ENCODE data around the gene NUDT5. TPM values are rescaled to one million over a fixed set of nuclear protein-coding genes. Genes with fewer than 3 reads are reported as not detected.
"Not testable (repeated sequence)": the region's sequence is repeated elsewhere in the genome, so short reads cannot be mapped to it uniquely, and the experiment has no call there.

Gene NUDT5
- total RNA-seq = 109 and 112 TPM in 2 replicates

DNA sequence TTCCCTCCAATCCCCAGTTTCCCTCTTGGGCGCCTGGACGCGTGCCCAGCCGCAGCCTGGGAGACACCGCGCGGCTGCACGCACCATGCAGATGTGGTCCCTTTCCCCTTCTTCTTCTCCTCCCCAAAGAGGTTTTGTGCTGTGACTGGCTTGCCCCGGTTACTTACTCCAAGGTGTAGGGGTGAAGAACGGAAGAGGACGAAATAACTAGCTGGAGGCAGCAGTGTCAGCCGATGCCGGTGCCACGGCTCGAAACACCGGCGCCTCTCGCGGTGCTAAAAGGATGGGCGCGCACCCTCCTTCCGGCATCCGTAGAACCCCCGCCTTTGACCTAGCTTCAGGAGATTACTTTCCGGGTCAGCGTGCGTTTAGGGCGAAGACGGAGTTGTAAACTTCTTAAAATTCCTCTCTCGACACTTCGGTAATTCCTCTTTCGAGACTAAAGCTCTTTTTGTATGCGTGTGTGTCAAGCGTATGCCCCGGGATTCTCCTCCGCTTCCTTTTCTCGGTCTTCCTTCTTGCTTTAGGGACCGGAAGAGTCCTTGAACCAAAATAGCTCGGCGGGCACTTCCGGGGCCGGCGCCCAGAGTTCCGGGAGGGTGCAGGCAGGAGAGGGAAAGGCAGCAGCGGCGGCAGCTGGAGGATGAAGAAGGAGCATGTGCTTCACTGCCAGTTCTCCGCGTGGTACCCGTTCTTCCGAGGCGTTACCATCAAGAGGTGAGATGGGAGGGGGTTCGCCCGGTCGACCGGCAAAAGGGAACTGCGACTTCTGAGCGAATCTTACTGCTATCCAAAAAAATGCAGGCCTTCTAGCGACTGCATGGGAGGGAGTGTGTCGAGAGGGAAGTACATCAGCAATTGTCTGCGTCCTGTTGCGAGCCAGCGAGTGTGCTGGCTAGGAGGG lies at the start of gene NUDT5, which contains the start of gene CDC123:
TSS of gene NUDT5 (minus strand) at position 289 of the 904 bp plus-strand sequence. CDS start 9,600 bp downstream, outside the sequence.
TSS of gene CDC123 (plus strand) at position 586 of the 904 bp plus-strand sequence. CDS start at position 644, 58 bp downstream.
- peak within 1 kb of the TSS; percentile 94 for H3K4me3 Mint-ChIP-seq (ENCODE audit: low read depth)
- peak; percentile 82 for DNase-seq (ENCODE audit: low spot score)
- intact Hi-C loops (cut with micrococcal nuclease) = loop anchor here (1.0 to 10.0 kb wide), 5 partner anchors 15 to 899 kb away; no protein-coding TSS in a partner anchor
- peaks cover 59% of the 10 kb centered on the region for H3K36me3 Mint-ChIP-seq (ENCODE audit: low read depth)
- peak within 1 kb of the TSS; percentile 98 for H3K27ac Mint-ChIP-seq
- no peaks in the 10 kb centered on the region for H3K27me3 Mint-ChIP-seq (ENCODE audit: low read depth)
- peaks cover 39% of the 10 kb centered on the region for H3K4me1 Mint-ChIP-seq (ENCODE audit: low read depth)
- no peaks in the 10 kb centered on the region for H3K9me3 Mint-ChIP-seq

GRCh38 chr10:12243864-12244620 lies 48.4 kb upstream of the NUDT5 start:
- no peak for DNase-seq (ENCODE audit: low spot score)
- Mint-ChIP-seq H3K9me3 (no peaks in the 10 kb centered on the region), H3K27me3 (ENCODE audit: low read depth) (no peaks in the 10 kb centered on the region), H3K27ac (peak overlapping the region; percentile 28), H3K36me3 (ENCODE audit: low read depth) (peaks cover 63% of the 10 kb centered on the region), H3K4me1 (ENCODE audit: low read depth) (peaks cover 23% of the 10 kb centered on the region), H3K4me3 (ENCODE audit: low read depth) (no peak overlapping the region)
- intact Hi-C loops (cut with micrococcal nuclease) = loop anchor here (5.0 kb wide), 1 partner anchor 47 kb away; the partner anchor contains the start of genes CDC123 and NUDT5

DNA sequence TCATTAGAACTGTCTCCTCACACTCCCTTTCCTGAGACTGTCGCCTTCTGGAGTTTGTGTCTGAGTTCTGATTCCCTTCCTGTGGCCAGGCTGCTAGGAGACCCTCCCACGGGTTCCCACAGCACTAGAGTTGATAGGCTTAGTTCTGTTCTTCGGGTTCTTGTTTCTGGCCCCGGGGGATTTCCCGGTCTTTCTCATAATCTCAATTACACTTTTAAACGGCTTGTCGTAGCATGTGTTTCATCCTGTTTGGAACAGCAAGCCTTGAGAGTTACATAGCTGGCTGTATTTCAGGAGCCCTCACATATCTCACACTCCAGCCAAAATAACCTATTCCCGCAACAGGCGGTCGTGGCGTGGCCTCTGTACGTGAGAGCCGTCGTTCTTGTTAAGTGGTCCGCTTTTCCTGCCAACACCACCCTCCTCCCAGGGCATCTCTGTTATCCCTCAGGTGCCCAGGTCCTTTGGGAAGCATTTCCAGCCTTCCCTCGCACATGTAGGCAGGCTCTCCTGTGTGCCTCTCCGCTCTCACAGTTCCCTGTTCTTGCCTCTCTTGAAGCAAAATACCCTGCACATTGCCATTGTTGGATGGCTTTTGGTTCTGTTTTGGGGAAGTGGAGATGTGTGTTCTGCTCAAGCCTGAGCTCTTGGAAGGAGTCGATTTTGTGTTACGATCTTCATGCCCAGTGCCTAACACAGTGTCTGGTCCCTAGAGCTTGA lies 46.3 kb upstream of the NUDT5 start:
- no peak overlapping the region for H3K4me3 Mint-ChIP-seq (ENCODE audit: low read depth)
- H3K36me3 Mint-ChIP-seq (ENCODE audit: low read depth) = peaks cover 68% of the 10 kb centered on the region
- H3K4me1 Mint-ChIP-seq (ENCODE audit: low read depth) = peaks cover 23% of the 10 kb centered on the region
- intact Hi-C loops (cut with micrococcal nuclease) = loop anchor here (5.0 kb wide), 1 partner anchor 45 kb away; the partner anchor contains the start of genes CDC123 and NUDT5
- no peak for DNase-seq (ENCODE audit: low spot score)
- H3K27me3 Mint-ChIP-seq (ENCODE audit: low read depth) = no peaks in the 10 kb centered on the region
- H3K27ac Mint-ChIP-seq = peak overlapping the region; percentile 85
- no peaks in the 10 kb centered on the region for H3K9me3 Mint-ChIP-seq

- Mint-ChIP-seq H3K36me3 (ENCODE audit: low read depth) (peaks cover 65% of the 10 kb centered on the region), H3K4me3 (ENCODE audit: low read depth) (no peak overlapping the region), H3K27ac (no peak overlapping the region), H3K9me3 (no peaks in the 10 kb centered on the region), H3K4me1 (ENCODE audit: low read depth) (peaks cover 23% of the 10 kb centered on the region), H3K27me3 (ENCODE audit: low read depth) (no peaks in the 10 kb centered on the region)
- no peak for DNase-seq (ENCODE audit: low spot score)
- intact Hi-C loops (cut with micrococcal nuclease) = no loop called here
Measured at GRCh38 chr10:12238821-12239220, 43.1 kb upstream of the NUDT5 start.

- Mint-ChIP-seq H3K4me1 (ENCODE audit: low read depth) (peaks cover 22% of the 10 kb centered on the region), H3K36me3 (ENCODE audit: low read depth) (peaks cover 69% of the 10 kb centered on the region), H3K27ac (no peak overlapping the region), H3K9me3 (no peaks in the 10 kb centered on the region), H3K27me3 (ENCODE audit: low read depth) (no peaks in the 10 kb centered on the region), H3K4me3 (ENCODE audit: low read depth) (no peak overlapping the region)
- no peak for DNase-seq (ENCODE audit: low spot score)
- intact Hi-C loops (cut with micrococcal nuclease) = no loop called here
Measured at GRCh38 chr10:12237265-12238220, 41.9 kb upstream of the NUDT5 start.

GRCh38 chr10:12235796-12236195 lies 40.1 kb upstream of the NUDT5 start:
- intact Hi-C loops (cut with micrococcal nuclease) = no loop called here
- H3K9me3 Mint-ChIP-seq = no peaks in the 10 kb centered on the region

DNA sequence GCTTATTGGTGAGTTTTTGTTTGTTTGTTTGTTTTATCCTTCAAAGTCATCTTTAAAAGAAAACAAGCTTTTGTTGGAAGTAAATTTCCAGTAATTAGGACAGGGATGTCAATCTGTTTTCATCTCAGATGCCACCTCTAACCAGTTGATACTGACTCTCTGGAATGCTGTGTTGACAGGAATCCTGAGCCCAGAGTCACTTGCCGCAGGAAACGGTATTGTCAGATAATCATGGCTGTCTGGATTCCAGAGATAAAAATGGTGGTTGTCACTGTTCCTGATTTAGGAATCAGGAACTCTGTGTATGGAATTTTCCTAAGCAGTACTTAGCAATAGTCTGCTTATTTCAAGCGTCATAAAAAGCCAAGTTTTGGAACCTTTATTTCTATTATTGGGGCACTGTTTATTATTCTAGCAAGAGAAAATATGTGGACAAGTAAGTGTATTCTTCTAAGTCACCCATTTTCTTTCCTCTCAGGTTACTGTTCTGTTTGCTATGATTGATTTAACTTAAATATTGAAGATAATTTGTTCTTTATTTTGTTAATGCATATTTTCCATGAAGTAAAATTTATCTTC lies 39.5 kb upstream of the NUDT5 start:
- Mint-ChIP-seq H3K36me3 (ENCODE audit: low read depth) (peaks cover 68% of the 10 kb centered on the region), H3K27ac (no peak overlapping the region)

More at GRCh38 chr10:12235796-12236195, 40.1 kb upstream of the NUDT5 start:
- Mint-ChIP-seq H3K4me1 (ENCODE audit: low read depth) (peaks cover 5% of the 10 kb centered on the region), H3K36me3 (ENCODE audit: low read depth) (peaks cover 68% of the 10 kb centered on the region), H3K27ac (no peak overlapping the region), H3K27me3 (ENCODE audit: low read depth) (no peaks in the 10 kb centered on the region), H3K4me3 (ENCODE audit: low read depth) (no peak overlapping the region)
- no peak for DNase-seq (ENCODE audit: low spot score)

GRCh38 chr10:12234687-12235086 lies 39.0 kb upstream of the NUDT5 start:
- peaks cover 69% of the 10 kb centered on the region for H3K36me3 Mint-ChIP-seq (ENCODE audit: low read depth)
- H3K4me3 Mint-ChIP-seq (ENCODE audit: low read depth); H3K27ac Mint-ChIP-seq: not testable (repeated sequence)

More for the DNA sequence above, 39.5 kb upstream of the NUDT5 start:
- H3K4me3 Mint-ChIP-seq (ENCODE audit: low read depth) = no peak overlapping the region
- no peaks in the 10 kb centered on the region for H3K27me3 Mint-ChIP-seq (ENCODE audit: low read depth)
- peaks cover 1% of the 10 kb centered on the region for H3K4me1 Mint-ChIP-seq (ENCODE audit: low read depth)
- intact Hi-C loops (cut with micrococcal nuclease) = no loop called here
- H3K9me3 Mint-ChIP-seq = no peaks in the 10 kb centered on the region
- DNase-seq (ENCODE audit: low spot score) = no peak

DNA sequence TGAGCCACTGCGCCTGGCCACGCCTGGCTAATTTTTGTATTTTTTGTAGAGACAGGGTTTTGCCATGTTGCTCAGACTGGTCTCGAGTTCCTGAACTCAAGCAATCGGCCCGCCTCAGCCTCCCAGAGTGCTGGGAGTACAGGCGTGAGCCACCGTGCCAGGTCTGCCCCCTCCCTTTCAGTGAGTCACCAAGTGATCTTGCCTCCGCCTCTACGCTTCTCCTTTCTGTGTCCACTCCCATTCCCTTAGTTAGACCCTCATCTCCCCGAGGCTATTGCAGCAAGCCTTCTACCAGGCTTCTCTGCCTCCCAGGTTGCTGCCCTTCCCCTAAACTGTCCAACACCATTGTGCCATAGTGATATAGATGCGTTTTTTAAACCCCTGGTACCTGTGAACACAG lies 33.2 kb upstream of the NUDT5 start:
- Mint-ChIP-seq H3K4me3 (ENCODE audit: low read depth) (no peak overlapping the region), H3K4me1 (ENCODE audit: low read depth) (no peaks in the 10 kb centered on the region), H3K36me3 (ENCODE audit: low read depth) (peaks cover 75% of the 10 kb centered on the region), H3K27me3 (ENCODE audit: low read depth) (no peaks in the 10 kb centered on the region), H3K9me3 (no peaks in the 10 kb centered on the region), H3K27ac (no peak overlapping the region)
- DNase-seq (ENCODE audit: low spot score) = no peak
- intact Hi-C loops (cut with micrococcal nuclease) = no loop called here

More at GRCh38 chr10:12234687-12235086, 39.0 kb upstream of the NUDT5 start:
- DNase-seq (ENCODE audit: low spot score); H3K9me3 Mint-ChIP-seq; intact Hi-C loops (cut with micrococcal nuclease); H3K4me1 Mint-ChIP-seq (ENCODE audit: low read depth); H3K27me3 Mint-ChIP-seq (ENCODE audit: low read depth): not testable (repeated sequence)

- intact Hi-C loops (cut with micrococcal nuclease) = not testable (repeated sequence)
Measured at GRCh38 chr10:12226438-12226837, 30.7 kb upstream of the NUDT5 start.

GRCh38 chr10:12225444-12225843 lies 29.8 kb upstream of the NUDT5 start:
- no peaks in the 10 kb centered on the region for H3K27me3 Mint-ChIP-seq (ENCODE audit: low read depth)

More at GRCh38 chr10:12226438-12226837, 30.7 kb upstream of the NUDT5 start:
- H3K4me3 Mint-ChIP-seq (ENCODE audit: low read depth); H3K9me3 Mint-ChIP-seq; H3K27me3 Mint-ChIP-seq (ENCODE audit: low read depth); H3K4me1 Mint-ChIP-seq (ENCODE audit: low read depth); H3K27ac Mint-ChIP-seq; DNase-seq (ENCODE audit: low spot score): not testable (repeated sequence)
- H3K36me3 Mint-ChIP-seq (ENCODE audit: low read depth) = peaks cover 71% of the 10 kb centered on the region

More at GRCh38 chr10:12225444-12225843, 29.8 kb upstream of the NUDT5 start:
- Mint-ChIP-seq H3K9me3 (no peaks in the 10 kb centered on the region), H3K27ac (no peak overlapping the region), H3K4me1 (ENCODE audit: low read depth) (peaks cover 2% of the 10 kb centered on the region), H3K4me3 (ENCODE audit: low read depth) (no peak overlapping the region), H3K36me3 (ENCODE audit: low read depth) (peaks cover 71% of the 10 kb centered on the region)
- DNase-seq (ENCODE audit: low spot score) = no peak
- intact Hi-C loops (cut with micrococcal nuclease) = no loop called here
